Esophagus muscularis mucosa (tissue), 4 donors: ENCODE data around the gene RUNX1. TPM values are rescaled to one million over a fixed set of nuclear protein-coding genes. Genes with fewer than 3 reads are reported as not detected.

Experiments
- DNase-seq: peaks from one replicate; pipeline ENCODE4 v3.0.0-alpha.2; 2017; ENCODE audit errors: extremely low spot score
- H3K27ac ChIP-seq, 4 donors: fragments of 200-600 bp; sonication (generic); replicated peaks in 1 of 4; 1 replicate in 3 of 4; 2 replicates in 1 of 4; pipeline ENCODE4 v1.5.1; 2016 to 2019; ENCODE audit warnings: mild to moderate bottlenecking in 1 of 4
- H3K27me3 ChIP-seq, 4 donors: fragments of 200-600 bp; sonication (generic); one replicate each; pipeline versions ENCODE4 v1.5.1 to v1.6.0; 2016 to 2019
- H3K36me3 ChIP-seq, 4 donors: fragments of 200-600 bp; sonication (generic); one replicate each; pipeline ENCODE4 v1.5.1; 2016 to 2019
- H3K4me1 ChIP-seq, 4 donors: fragments of 200-600 bp; sonication (generic); one replicate each; pipeline ENCODE4 v1.5.1; 2016 to 2019
- H3K4me3 ChIP-seq, 4 donors: fragments of 200-600 bp; sonication (generic); 1 replicate in 2 of 4; 2 replicates in 2 of 4; pipeline ENCODE4 v1.5.1; 2016 to 2019; ENCODE audit warnings: mild to moderate bottlenecking in 4 of 4, moderate library complexity in 1 of 4
- H3K9me3 ChIP-seq, 4 donors: fragments of 200-600 bp; sonication (generic); 1 replicate in 3 of 4; 2 replicates in 1 of 4; pipeline ENCODE4 v1.5.1; 2016 to 2019
- EP300 ChIP-seq: sonication (generic); formaldehyde crosslinking; IDR thresholded peaks from one replicate; pipeline ENCODE4 v1.6.1; 2017; ENCODE audit warnings: antibody characterized with exemption
- POLR2A ChIP-seq: fragments of 450-650 bp; IDR thresholded peaks from one replicate; pipeline ENCODE4 v1.6.1; 2017; ENCODE audit warnings: antibody characterized with exemption, moderate library complexity, mild to moderate bottlenecking, low read depth
- POLR2AphosphoS5 ChIP-seq, 2 donors: sonication (generic); formaldehyde crosslinking; IDR thresholded peaks; one replicate each; pipeline ENCODE4 v1.6.1; 2017; ENCODE audit warnings: antibody characterized with exemption in 2 of 2
- WGBS: methylation state at CpG from one replicate; pipeline ENCODE4 v1.1.5; 2018; 5-methylcytosine and 5-hydroxymethylcytosine counted together
- intact Hi-C: fragments of 100-400 bp; cut with DNase I; formaldehyde crosslinking; loops from one replicate; pipeline ENCODE4 v1.15.1; 2023
- total RNA-seq, 4 donors: library from RNA; depleted of rRNA; stranded (reverse); fragments of >200 nt; gene quantifications; one replicate each; pipeline versions ENCODE4 v1.1.0 to v1.2.1, GENCODE V29; 2016
- TF ChIP-seq, protein P1 (sequence below), 3 experiments: fragments of 200-600 bp in 2 of 3; fragments of 450-650 bp in 1 of 3; sonication (generic) in 2 of 3; IDR thresholded peaks; one replicate each; pipeline ENCODE4 v1.5.1; 2017 to 2019; ENCODE audit warnings: antibody characterized with exemption in 3 of 3, mild to moderate bottlenecking in 2 of 3, moderate library complexity in 1 of 3

The RUNX1 gene
- total RNA-seq, 4 donors from 2014 or later: 3.7 to 10.9 (median 5.6) TPM

DNA sequence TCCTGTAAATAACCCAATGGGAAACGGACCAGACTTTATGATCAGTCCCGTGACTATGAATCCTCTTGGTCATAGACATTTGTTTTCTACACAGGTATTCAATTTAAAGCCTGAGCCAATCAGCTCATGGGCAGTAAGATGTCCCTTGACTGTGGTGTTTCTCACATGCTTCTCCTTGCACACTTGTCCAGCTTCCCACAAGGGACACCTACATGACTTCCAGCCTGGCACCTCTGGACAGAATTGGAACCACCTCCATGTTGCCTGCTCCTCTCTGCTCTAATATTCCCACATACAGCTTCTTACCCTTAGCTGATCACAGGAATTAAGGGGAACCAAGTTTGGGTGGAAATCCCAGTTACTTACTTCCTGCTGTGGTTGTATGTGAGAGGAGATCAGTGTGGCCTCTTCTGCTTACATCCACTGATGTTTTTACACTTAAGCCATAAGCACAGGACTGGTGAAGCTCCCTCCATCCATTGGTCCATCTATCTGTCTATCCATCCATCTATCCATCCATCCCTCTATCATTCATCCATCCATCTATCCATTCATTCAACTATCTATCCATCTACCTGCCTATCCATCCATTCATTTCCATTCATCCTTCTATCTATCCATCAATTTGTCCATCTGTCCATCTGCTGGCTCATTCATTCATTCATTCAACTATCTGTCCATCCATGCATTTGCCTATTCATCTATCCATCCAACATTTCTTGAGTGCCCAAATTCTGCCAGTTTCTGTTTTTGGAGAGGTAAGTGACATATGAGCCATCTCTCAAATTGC, 16.4 kb downstream of the RUNX1 start:
- H3K27me3 ChIP-seq: peaks cover 0 to 9% (median 0%) of the 10 kb centered on the region in 4 donors
- no peak overlapping the region for H3K4me3 ChIP-seq
- no peaks in the 10 kb centered on the region for H3K9me3 ChIP-seq
- no peaks in the 10 kb centered on the region for H3K4me1 ChIP-seq
- no peak for DNase-seq
- 82% methylated on average over 2 of the region's 2 CpGs for WGBS
- H3K27ac ChIP-seq: no peak overlapping the region
- intact Hi-C loops: no loop called here
- H3K36me3 ChIP-seq: no peaks in the 10 kb centered on the region
- TF ChIP-seq EP300 (no peak), POLR2A (no peak), POLR2AphosphoS5 (IDR thresholded peaks at IDR 0.05) (no peak)
- TF ChIP-seq, protein P1, sequence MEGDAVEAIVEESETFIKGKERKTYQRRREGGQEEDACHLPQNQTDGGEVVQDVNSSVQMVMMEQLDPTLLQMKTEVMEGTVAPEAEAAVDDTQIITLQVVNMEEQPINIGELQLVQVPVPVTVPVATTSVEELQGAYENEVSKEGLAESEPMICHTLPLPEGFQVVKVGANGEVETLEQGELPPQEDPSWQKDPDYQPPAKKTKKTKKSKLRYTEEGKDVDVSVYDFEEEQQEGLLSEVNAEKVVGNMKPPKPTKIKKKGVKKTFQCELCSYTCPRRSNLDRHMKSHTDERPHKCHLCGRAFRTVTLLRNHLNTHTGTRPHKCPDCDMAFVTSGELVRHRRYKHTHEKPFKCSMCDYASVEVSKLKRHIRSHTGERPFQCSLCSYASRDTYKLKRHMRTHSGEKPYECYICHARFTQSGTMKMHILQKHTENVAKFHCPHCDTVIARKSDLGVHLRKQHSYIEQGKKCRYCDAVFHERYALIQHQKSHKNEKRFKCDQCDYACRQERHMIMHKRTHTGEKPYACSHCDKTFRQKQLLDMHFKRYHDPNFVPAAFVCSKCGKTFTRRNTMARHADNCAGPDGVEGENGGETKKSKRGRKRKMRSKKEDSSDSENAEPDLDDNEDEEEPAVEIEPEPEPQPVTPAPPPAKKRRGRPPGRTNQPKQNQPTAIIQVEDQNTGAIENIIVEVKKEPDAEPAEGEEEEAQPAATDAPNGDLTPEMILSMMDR (IDR thresholded peaks at IDR 0.05): no peak

DNA sequence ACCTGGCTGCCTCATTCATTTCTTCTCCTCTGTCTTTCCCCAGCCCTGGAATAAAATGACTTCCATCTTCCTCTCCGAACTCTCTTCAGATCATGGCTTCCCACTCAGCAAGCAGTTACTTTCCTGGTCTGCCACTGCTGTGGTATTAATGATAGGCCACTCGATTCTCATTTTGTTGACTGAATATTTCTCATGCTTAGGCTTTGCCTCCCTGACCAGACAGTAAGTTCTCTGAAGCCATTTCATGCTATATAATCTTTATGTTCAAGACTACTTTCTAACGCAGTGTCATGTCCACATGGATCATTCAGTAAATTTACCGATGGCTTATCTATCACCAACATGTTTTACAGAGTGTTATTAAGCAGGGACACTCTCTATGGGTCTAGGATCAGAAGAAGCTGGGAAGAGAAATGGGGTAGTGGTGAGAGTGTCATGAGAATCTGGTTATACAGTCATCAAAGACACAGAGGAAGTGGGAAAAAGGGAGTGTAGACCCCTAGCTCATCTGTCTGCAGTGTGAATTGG, 20.6 kb downstream of the RUNX1 start:
- H3K9me3 ChIP-seq: peaks cover 0 to 6% (median 0%) of the 10 kb centered on the region in 4 donors
- 97% methylated on average over 4 of the region's 4 CpGs for WGBS

DNA sequence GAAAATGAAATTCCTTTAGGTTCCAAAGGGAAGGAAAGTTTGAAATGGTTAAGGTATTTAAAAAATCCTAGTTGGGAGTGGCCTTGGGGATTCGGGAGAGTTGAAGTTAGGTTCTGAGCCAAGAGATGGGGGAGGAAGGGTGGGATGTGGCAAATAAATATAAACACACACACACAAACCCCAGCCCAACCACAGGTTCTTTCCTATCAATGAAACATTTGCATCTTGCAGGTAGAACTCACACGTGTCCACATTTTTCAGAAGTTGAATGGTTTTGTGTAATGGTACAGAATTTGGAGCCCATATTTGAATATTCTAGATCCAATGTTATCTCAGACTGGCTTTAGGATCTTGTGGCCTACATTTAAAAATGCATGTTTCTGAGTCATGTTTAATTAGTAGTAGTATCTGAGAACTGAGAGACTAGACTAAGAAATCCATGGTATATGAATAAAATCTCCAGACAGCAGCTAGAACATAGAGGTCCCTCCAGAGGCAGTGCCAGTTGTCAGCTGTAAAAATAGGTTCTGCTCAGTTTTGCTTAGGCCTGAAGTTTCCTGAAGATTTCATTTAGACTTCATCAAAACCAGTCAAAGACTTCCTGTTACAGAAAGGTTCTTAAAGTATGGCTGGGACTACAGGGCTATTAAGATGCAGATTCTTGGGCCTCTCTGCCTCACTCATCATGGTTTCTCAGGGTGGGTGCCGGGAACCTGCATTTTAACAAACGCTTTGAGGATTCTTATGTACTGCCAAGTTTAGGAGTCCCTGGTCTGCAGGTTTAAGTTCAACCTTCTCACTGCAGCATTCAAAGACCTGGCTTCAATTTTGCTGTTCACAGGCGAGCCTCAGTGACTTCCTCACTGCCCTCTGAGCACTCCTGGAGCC, 21.3 kb downstream of the RUNX1 start:
- WGBS: 72% methylated on average over 5 of the region's 5 CpGs
- no peak for DNase-seq
- Histone ChIP-seq H3K27ac (no peak overlapping the region), H3K27me3 (peaks cover 0 to 23% (median 2%) of the 10 kb centered on the region in 4 donors), H3K9me3 (peaks cover 0 to 6% (median 0%) of the 10 kb centered on the region in 4 donors), H3K4me3 (no peak overlapping the region), H3K4me1 (peaks cover 3 to 7% (median 6%) of the 10 kb centered on the region in 4 donors), H3K36me3 (no peaks in the 10 kb centered on the region)
- TF ChIP-seq EP300 (no peak), POLR2AphosphoS5 (IDR thresholded peaks at IDR 0.05) (no peak), POLR2A (no peak)
- TF ChIP-seq, protein P1 (IDR thresholded peaks at IDR 0.05): no peak
- intact Hi-C loops: no loop called here

More for the DNA sequence above, 20.6 kb downstream of the RUNX1 start:
- H3K4me1 ChIP-seq: peaks cover 3 to 7% (median 6%) of the 10 kb centered on the region in 4 donors
- no peak for TF ChIP-seq POLR2AphosphoS5 (IDR thresholded peaks at IDR 0.05)
- TF ChIP-seq EP300: no peak
- TF ChIP-seq, protein P1 (IDR thresholded peaks at IDR 0.05): no peak
- TF ChIP-seq POLR2A: no peak
- peaks cover 0 to 23% (median 2%) of the 10 kb centered on the region in 4 donors for H3K27me3 ChIP-seq
- H3K4me3 ChIP-seq: no peak overlapping the region
- intact Hi-C loops: no loop called here
- H3K27ac ChIP-seq: no peak overlapping the region
- no peak for DNase-seq
- no peaks in the 10 kb centered on the region for H3K36me3 ChIP-seq

DNA sequence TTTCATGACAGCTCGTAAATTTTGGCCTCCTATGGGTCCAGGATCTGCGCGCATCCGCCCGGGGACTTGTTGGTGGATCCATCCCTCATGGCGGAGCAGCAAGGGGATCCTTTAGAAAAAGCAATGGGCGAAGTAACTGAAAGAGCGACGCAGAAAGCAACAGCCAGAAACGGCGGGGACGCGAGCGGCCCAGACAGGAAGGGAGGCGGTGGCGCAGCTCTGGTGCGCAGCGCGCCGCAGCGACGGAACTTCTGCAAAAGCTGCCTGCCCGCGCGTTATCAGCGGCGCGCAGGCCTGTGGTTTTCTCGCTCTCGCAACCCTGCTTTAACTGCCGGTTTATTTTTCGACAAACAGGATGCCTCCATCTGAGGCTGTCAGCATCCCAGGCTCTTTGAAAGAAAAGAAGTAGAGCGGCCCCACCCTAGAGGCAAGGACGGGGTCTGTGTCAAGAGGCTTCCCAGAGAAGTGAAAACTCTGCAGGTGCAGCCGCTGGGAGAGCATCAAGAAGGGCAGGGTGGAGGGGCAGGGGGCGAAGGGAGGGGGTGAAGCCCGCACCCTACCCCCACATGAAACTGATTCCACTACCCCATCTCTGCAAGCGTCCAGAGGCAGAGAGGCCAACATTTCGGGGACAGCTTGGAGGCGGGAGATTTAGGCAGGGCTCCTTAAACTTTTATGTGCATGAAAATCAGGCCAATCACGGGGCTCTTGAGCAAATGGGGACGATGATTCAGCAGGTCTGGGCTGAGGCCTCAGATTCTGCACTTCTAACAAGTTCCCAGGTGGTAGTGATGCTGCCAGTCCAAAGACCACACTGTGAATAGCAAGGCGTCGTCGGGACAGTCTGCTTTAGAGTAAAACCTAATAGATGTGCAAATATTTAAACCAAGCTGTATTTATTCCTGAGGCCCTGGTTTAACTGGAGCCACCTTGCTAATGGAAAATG, 22.2 kb downstream of the RUNX1 start:
- peak overlapping the region in 2 of 4 donors; percentile 26 to 31 for H3K27ac ChIP-seq
- intact Hi-C loops: no loop called here

More for the DNA sequence above, 22.2 kb downstream of the RUNX1 start:
- Histone ChIP-seq H3K27me3 (peaks cover 0 to 23% (median 2%) of the 10 kb centered on the region in 4 donors), H3K4me1 (peaks cover 3 to 7% (median 6%) of the 10 kb centered on the region in 4 donors), H3K36me3 (no peaks in the 10 kb centered on the region), H3K9me3 (peaks cover 0 to 6% (median 0%) of the 10 kb centered on the region in 4 donors), H3K4me3 (peak overlapping the region; percentile 7 to 33 (median 14))
- no peak for DNase-seq
- peak in 1 of 2 donors; percentile 5 for TF ChIP-seq POLR2AphosphoS5 (IDR thresholded peaks at IDR 0.05)
- TF ChIP-seq, protein P1 (IDR thresholded peaks at IDR 0.05): no peak
- no peak for TF ChIP-seq EP300
- no peak for TF ChIP-seq POLR2A
- 37% methylated on average over 42 of the region's 45 CpGs for WGBS
